CD4-positive, alpha-beta T cell treated with Interleukin-17A for 4 hours (primary cell): ENCODE measurements around the gene DDAH1.

Experiments used
- DNase-seq: peaks from one replicate; pipeline ENCODE4 v3.0.0-alpha.2; 2020; ENCODE audit warnings: mixed read lengths

DDAH1 gene

GRCh38 chr1:85437139-85437538, 27.8 kb downstream of the DDAH1 start:
- no peak for DNase-seq

- no peak for DNase-seq
These were observed 31.9 kb downstream of the DDAH1 start for GRCh38 chr1:85433096-85433495.

- DNase-seq, result no peak
These were observed 36.4 kb downstream of the DDAH1 start for GRCh38 chr1:85428471-85429089.

GRCh38 chr1:85427849-85428248, 37.1 kb downstream of the DDAH1 start:
- no peak for DNase-seq

GRCh38 chr1:85427331-85427730, 37.6 kb downstream of the DDAH1 start:
- DNase-seq, result no peak

GRCh38 chr1:85421179-85421578, 43.8 kb downstream of the DDAH1 start:
- DNase-seq, result no peak

GRCh38 chr1:85420199-85420598, 44.8 kb downstream of the DDAH1 start:
- no peak for DNase-seq

- no peak for DNase-seq
These were observed 47.1 kb downstream of the DDAH1 start for GRCh38 chr1:85417876-85418275.

GRCh38 chr1:85417017-85417416, 47.9 kb downstream of the DDAH1 start:
- no peak for DNase-seq

- DNase-seq, result no peak
These were observed 51.8 kb downstream of the DDAH1 start for GRCh38 chr1:85413169-85413568.

- no peak for DNase-seq
These were observed 53.2 kb downstream of the DDAH1 start for GRCh38 chr1:85411567-85412305.

GRCh38 chr1:85409516-85409915, 55.4 kb downstream of the DDAH1 start:
- no peak for DNase-seq

GRCh38 chr1:85407746-85408377, 57.1 kb downstream of the DDAH1 start:
- DNase-seq, result no peak

GRCh38 chr1:85406887-85407533, 57.9 kb downstream of the DDAH1 start:
- no peak for DNase-seq

GRCh38 chr1:85406081-85406480, 58.9 kb downstream of the DDAH1 start:
- no peak for DNase-seq

- DNase-seq, result no peak
These were observed 60.6 kb downstream of the DDAH1 start for GRCh38 chr1:85404408-85404807.

GRCh38 chr1:85398391-85399064, 66.4 kb downstream of the DDAH1 start:
- no peak for DNase-seq

- DNase-seq, result no peak
These were observed 67.4 kb downstream of the DDAH1 start for GRCh38 chr1:85397490-85398032.

- no peak for DNase-seq
These were observed 68.8 kb downstream of the DDAH1 start for GRCh38 chr1:85396194-85396593.

- DNase-seq, result no peak
These were observed 70.8 kb downstream of the DDAH1 start for GRCh38 chr1:85394130-85394529.

- no peak for DNase-seq
These were observed 71.5 kb downstream of the DDAH1 start for GRCh38 chr1:85393490-85393889.

- no peak for DNase-seq
These were observed 76.5 kb downstream of the DDAH1 start for GRCh38 chr1:85388416-85388815.

GRCh38 chr1:85387781-85388180, 77.2 kb downstream of the DDAH1 start:
- no peak for DNase-seq
